HG03571 (cell line): Measurements from ENCODE around the gene ACTR2.
"Not testable (repeated sequence)": the region's sequence is repeated elsewhere in the genome, so short reads cannot be mapped to it uniquely, and the experiment has no call there.

ENCODE experiments used
- ATAC-seq: cut with Tn5 transposase; IDR thresholded peaks from one replicate; pipeline ENCODE4 v1.9.1; 2021; ENCODE audit not compliant: unreplicated experiment

Gene ACTR2

DNA sequence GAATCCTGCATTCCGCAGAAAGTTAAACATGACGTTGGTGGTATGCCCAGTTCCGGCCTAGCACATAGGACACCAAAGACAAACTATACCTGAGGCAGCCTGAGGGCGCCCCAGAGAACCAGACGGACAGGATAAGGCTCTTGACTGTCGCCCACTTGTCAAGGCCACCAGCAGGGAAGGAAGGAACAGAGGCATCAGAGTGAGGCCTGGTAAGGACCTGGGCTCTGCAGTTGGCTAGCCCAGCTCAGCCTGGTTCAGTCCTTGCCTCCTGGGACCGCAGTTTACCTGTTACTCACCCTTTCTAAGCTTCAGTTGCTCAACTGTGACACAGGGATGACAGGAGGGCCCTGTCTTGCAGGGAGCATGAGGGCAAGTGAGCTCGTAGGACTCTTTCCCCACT, 82.1 kb downstream of the ACTR2 start:
- ATAC-seq: no peak

- ATAC-seq: no peak
These were observed 83.4 kb downstream of the ACTR2 start for GRCh38 chr2:65311049-65311448.

- no peak for ATAC-seq
These were observed 84.0 kb downstream of the ACTR2 start for GRCh38 chr2:65311596-65311995.

DNA sequence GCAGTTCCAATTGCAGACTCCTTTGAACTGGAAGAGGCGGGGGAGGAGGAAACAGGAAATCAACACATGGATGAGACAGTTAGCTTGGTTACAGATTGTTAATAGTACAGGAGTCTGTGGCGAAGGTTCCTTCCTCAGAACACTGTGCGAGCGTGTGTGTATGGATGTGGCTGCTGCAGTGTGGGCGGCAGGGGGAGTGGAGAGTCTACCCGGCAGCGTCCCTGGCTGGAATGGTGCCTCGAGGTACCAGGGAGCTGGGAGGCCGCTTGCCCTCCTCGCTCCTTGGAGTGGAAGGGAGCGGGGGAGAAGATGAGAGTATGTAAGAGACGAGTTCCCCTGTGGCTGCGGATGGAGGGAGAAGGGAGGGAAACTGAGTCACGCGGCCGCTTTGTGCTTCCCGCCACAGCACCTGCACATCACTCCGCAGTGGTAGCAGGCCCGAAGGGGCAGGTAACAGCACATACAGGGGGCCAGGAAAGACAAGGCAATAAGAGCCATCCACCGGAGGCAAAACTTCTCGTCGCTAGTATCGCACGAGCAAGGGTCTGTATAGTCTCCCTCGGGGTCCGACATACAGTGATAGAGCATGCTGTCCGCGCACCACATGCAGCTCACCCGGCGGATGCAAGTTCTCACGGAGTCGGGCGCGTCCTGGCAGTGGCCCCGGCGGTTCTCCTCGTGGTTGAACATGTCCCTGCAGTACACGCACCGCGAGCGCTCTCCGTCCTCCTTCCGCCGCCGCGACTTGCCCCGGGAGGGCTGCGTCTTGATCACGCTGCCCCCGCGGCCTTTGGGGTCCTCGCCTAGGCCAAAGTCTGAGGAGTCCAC, 85.7 kb downstream of the ACTR2 start:
- ATAC-seq: no peak

GRCh38 chr2:65313954-65314256, 86.3 kb downstream of the ACTR2 start:
- ATAC-seq: no peak

GRCh38 chr2:65314801-65315441, 87.3 kb downstream of the ACTR2 start:
- ATAC-seq: no peak

DNA sequence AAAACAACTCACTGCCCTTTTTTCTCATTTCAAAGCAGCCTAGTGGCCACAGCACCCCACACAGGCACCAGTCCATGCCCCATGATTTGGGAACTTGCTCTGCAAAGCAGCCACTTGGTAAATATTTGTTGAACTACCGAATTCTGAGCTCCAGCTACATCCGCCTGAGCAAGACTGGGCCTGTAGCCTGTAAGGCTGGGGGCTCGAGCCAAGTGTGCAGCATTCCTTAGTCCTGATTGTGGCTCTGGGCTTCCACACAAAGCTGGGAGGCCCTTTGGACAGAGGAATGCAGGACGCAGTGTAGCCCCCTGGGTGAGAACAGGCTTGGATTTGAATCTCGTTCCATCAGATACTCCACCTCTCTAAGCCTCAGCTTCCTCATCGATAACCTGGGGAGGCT, 88.4 kb downstream of the ACTR2 start:
- no peak for ATAC-seq

DNA sequence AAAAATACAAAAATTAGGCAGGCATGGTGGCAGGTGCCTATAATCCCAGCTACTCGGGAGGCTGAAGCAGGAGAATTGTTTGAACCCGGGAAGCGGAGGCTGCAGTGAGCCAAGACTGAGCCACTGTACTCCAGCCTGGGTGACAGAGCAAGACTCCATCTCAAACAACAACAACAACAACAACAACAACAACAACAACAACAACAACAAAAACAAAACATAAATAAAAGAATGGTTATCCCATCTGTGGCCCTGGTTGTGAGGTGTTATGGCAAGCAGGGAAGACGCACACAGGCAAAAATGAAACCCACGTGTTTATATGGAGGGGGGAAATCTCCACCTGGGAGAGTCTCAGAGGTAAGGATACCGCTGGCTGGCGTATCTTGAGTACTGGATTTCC, 89.7 kb downstream of the ACTR2 start:
- not testable (repeated sequence) for ATAC-seq

DNA sequence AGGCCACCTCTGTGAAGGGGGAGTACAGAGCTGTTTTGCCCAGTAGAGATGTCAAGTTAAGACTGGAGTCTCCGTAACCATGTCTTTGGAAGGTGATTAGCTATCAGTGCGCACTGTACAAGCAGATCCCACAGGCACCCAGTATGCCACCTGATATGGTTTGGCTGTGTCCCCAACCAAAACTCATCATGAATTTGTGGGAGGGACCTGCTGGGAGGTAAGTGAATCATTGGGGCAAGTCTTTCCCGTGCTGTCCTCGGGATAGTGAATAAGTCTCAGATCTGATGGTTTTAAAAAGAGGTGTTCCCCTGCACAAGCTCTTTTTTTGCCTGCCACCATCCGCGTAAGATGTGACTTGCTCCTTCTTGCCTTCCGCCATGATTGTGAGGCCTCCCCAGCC, 90.2 kb downstream of the ACTR2 start:
- no peak for ATAC-seq

- no peak for ATAC-seq
These were observed 91.5 kb downstream of the ACTR2 start for GRCh38 chr2:65319072-65319673.

DNA sequence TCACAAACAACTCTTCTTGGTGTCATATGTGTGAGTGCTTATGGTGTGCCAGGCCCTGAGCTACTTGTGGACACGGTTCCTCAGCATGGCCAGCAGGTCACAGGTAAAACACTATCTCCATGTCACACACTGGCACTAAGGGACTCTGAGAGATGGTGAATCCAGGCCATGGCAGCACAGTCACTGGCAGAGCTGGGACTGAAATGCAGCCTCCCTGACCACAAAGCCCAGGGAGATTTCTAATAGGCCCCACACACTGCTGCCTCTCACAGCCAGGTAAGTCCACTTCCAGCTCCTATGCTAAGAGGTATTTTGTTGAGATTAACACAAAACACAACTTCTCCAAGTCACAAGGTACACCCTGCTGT, 92.0 kb downstream of the ACTR2 start:
- ATAC-seq: no peak

DNA sequence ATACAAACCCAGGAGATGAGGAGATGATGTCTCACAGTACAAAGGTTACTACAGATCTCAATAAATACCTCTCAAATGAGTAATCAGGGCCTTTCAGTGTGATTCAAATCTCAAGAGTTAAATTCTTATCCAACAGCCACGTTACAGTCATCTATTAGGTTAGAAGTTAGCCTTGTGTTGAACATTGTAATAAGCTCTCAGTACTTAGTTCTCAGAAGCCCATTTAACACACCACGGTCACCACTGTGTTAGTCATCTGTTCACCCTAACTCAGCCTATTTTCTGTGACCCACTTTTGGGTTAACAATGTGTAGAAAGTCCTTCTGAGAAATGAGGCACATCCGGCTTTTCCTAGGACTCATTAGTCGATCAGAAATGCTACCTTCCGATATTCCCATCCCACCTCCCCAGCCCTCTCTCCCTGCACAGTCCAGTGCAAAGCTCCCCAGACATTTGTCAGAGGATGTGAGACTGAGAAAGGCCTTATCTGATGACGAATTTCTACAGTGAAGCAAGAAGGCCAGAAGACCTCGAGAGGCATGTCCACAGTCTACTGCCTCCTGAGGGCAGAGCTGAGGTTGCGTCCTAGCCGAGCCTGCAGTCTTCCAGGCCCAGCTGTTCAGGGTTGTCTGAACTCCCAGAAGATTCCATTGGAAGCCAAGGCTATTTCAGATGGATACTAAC, 92.6 kb downstream of the ACTR2 start:
- peak; percentile 72 for ATAC-seq
